Karpas-422 (cell line): Measurements from ENCODE around the gene SNX5. TPM values are rescaled to one million over a fixed set of nuclear protein-coding genes. Genes with fewer than 3 reads are reported as not detected.

Source experiments
- DNase-seq: peaks from one replicate; pipeline ENCODE4 v3.0.0-alpha.2; 2015
- H2AFZ ChIP-seq: fragments of 200-600 bp; sonication (generic); 2 replicates; pipeline ENCODE4 v1.6.1; 2014; ENCODE audit warnings: antibody characterized with exemption, low read length, mixed read lengths
- H3K27ac ChIP-seq: fragments of 200-600 bp; sonication (generic); 2 replicates; pipeline ENCODE4 v1.5.1; 2014; ENCODE audit warnings: mild to moderate bottlenecking, low read length, moderate library complexity
- H3K27me3 ChIP-seq: fragments of 200-600 bp; sonication (generic); 2 replicates; pipeline ENCODE4 v1.6.1; 2014; ENCODE audit warnings: low read length, mixed read lengths
- H3K36me3 ChIP-seq: fragments of 200-600 bp; sonication (generic); 2 replicates; pipeline ENCODE4 v1.6.1; 2014; ENCODE audit warnings: low read length, mixed read lengths; ENCODE audit not compliant: insufficient read depth
- H3K4me1 ChIP-seq: fragments of 200-600 bp; sonication (generic); 2 replicates; pipeline ENCODE4 v1.6.1; 2014; ENCODE audit warnings: mild to moderate bottlenecking, low read length, mixed read lengths
- H3K4me2 ChIP-seq: fragments of 200-600 bp; sonication (generic); 2 replicates; pipeline ENCODE4 v1.6.1; 2014; ENCODE audit warnings: low read length, low read depth, mild to moderate bottlenecking; ENCODE audit not compliant: poor library complexity, severe bottlenecking
- H3K4me3 ChIP-seq: fragments of 200-600 bp; sonication (generic); 2 replicates; pipeline ENCODE4 v1.5.1; 2014; ENCODE audit warnings: mild to moderate bottlenecking, antibody characterized with exemption, low read length, mixed read lengths
- H3K79me2 ChIP-seq: fragments of 200-600 bp; sonication (generic); 2 replicates; pipeline ENCODE4 v1.6.1; 2014; ENCODE audit warnings: mild to moderate bottlenecking, low read length, mixed read lengths
- H3K9ac ChIP-seq: fragments of 200-600 bp; sonication (generic); 2 replicates; pipeline ENCODE4 v1.6.0; 2014; ENCODE audit warnings: low read length
- H3K9me2 ChIP-seq: fragments of 200-600 bp; sonication (generic), shearing (Covaris generic); replicated peaks from 2 replicates; pipeline ENCODE4 v1.6.0; 2014; ENCODE audit warnings: mild to moderate bottlenecking, low read length, moderate library complexity; ENCODE audit not compliant: insufficient read depth
- H3K9me3 ChIP-seq: fragments of 300-700, 200-600 bp; sonication (generic); 2 replicates; pipeline ENCODE4 v1.6.1; 2014; ENCODE audit warnings: low read length, mixed read lengths
- H4K20me1 ChIP-seq: fragments of 200-600 bp; sonication (generic); 2 replicates; pipeline ENCODE4 v1.6.1; 2014; ENCODE audit warnings: mild to moderate bottlenecking, antibody characterized with exemption, low read length, low read depth; ENCODE audit not compliant: insufficient read depth
- total RNA-seq: library from RNA; depleted of rRNA; stranded (reverse); fragments of >200 nt; shearing (Covaris generic); gene quantifications from 2 replicates; pipeline ENCODE4 v1.2.3, GENCODE V29; 2014; ENCODE audit warnings: low replicate concordance

The SNX5 gene
- total RNA-seq, 1 experiment from 2014 or later, result 298 TPM

DNA sequence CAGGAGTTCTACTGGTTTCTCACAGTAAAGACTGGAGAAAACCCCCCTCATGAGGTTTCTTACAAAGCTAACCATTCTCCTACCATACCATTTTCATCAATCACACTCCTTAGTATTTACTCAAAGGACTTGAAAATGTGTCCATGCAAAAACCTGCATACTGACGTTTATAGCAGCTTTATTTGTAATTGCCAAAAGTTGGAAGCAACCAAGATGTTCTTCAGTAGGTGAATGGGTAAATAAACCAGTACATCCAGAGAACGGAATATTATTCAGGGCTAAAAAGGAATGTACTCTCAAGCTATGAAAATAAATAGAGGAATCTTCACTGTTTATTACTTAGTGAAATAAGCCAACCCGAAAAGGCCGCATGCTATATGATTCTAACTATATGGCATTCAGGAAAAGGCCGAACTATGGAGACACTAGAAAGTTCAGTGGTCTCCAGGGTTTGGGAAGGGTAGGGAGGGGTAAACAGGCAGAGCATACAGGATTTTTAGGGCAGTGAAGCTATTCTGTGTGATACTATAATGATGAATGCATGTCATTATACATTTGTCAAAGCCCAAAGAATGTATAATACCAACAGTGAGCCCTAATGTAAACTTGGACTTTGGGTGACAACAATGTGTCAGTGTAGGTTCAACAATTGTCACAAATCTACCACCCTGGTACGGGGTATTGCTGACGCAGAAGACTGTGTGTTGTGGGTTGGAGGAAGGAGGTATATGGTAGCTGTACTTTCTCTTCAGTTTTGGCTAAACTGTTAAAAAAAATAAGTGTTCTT, 50.6 kb downstream of the SNX5 start:
- no peak overlapping the region for H3K27ac ChIP-seq
- H3K27me3 ChIP-seq, result no peaks in the 10 kb centered on the region
- no peak overlapping the region for H3K9ac ChIP-seq
- no peak overlapping the region for H3K4me3 ChIP-seq
- no peaks in the 10 kb centered on the region for H3K36me3 ChIP-seq
- H3K4me1 ChIP-seq, result no peaks in the 10 kb centered on the region
- no peak overlapping the region for H2AFZ ChIP-seq
- H4K20me1 ChIP-seq, result no peaks in the 10 kb centered on the region
- no peaks in the 10 kb centered on the region for H3K79me2 ChIP-seq
- H3K4me2 ChIP-seq, result no peak overlapping the region
- DNase-seq, result no peak
- no peaks in the 10 kb centered on the region for H3K9me2 ChIP-seq
- H3K9me3 ChIP-seq, result no peaks in the 10 kb centered on the region

DNA sequence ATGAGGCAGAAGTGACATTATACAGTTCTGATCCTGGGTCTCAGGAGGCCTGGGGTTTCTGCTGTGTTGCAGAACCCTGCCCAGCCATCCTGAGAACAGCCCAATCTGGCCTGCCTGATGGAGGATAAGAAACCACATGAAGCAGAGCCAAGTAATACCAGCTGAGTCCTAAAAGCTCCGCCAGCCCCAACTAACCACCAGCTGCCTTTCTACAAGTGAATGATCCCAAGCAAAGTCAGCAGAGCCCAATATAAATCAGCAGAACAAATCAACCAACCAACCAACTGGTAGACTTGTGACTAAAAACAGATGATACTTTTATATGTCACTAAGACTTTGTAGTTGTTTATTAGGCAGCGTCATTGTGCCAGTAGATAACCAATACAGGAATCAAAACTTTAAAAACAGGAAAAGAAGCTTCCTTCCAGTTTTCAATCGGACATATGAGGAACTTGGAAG, 52.1 kb downstream of the SNX5 start:
- Histone ChIP-seq H3K9me2 (no peaks in the 10 kb centered on the region), H3K4me1 (no peaks in the 10 kb centered on the region), H3K9me3 (no peaks in the 10 kb centered on the region), H3K4me2 (no peak overlapping the region), H3K27ac (no peak overlapping the region), H4K20me1 (no peaks in the 10 kb centered on the region), H2AFZ (no peak overlapping the region), H3K27me3 (no peaks in the 10 kb centered on the region), H3K79me2 (no peaks in the 10 kb centered on the region), H3K9ac (no peak overlapping the region), H3K4me3 (no peak overlapping the region), H3K36me3 (no peaks in the 10 kb centered on the region)
- no peak for DNase-seq

DNA sequence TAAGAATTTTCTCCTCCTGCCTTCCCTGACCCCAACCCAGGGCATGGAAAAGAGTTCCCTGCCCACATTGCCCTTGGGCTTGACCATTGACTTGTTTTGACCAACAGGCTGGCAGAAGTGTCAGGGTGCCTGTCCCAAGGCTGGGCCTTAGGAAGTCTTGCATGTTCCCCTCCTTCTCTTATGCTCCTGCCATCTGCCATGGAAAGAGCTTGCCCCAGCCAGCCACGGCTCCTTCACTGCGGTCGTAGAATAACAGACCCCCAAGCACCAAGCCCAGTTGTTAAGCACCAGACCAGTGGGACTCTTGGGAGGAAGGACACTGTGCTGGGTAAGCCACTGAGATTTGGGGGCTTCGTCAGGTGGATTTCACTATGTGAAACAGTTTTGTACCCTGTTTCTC, 53.6 kb downstream of the SNX5 start:
- no peaks in the 10 kb centered on the region for H3K79me2 ChIP-seq
- no peak overlapping the region for H2AFZ ChIP-seq
- no peak overlapping the region for H3K27ac ChIP-seq
- H3K9ac ChIP-seq, result no peak overlapping the region
- no peaks in the 10 kb centered on the region for H3K36me3 ChIP-seq
- no peak overlapping the region for H3K4me2 ChIP-seq
- no peaks in the 10 kb centered on the region for H4K20me1 ChIP-seq
- H3K9me3 ChIP-seq, result no peaks in the 10 kb centered on the region
- H3K4me1 ChIP-seq, result no peaks in the 10 kb centered on the region
- no peaks in the 10 kb centered on the region for H3K27me3 ChIP-seq
- no peak for DNase-seq
- H3K4me3 ChIP-seq, result no peak overlapping the region
- H3K9me2 ChIP-seq, result no peaks in the 10 kb centered on the region

DNA sequence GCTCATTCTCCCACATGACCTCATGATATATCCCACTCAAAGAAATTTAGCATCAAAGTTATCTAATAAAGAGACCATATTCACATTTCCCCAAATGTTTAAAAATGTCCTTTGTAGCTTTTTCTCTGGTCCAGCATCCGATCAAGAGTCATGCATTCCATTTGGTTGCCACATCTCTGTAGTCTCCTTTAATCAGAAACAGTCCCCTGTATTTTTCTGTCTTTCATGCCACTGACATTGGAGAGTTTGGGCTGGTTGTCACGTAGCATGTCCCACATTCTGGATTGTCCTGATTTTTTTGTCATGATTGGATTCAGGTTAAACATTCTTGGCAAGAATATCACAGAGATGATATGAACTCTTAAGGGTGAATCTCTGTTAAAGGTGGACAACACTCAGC, 55.7 kb downstream of the SNX5 start:
- no peak overlapping the region for H3K9ac ChIP-seq
- no peak for DNase-seq
- no peaks in the 10 kb centered on the region for H4K20me1 ChIP-seq
- no peaks in the 10 kb centered on the region for H3K36me3 ChIP-seq
- no peaks in the 10 kb centered on the region for H3K9me2 ChIP-seq
- no peaks in the 10 kb centered on the region for H3K79me2 ChIP-seq
- no peak overlapping the region for H2AFZ ChIP-seq
- no peaks in the 10 kb centered on the region for H3K4me1 ChIP-seq
- H3K4me3 ChIP-seq, result no peak overlapping the region
- H3K27me3 ChIP-seq, result no peaks in the 10 kb centered on the region
- no peak overlapping the region for H3K4me2 ChIP-seq
- no peak overlapping the region for H3K27ac ChIP-seq
- no peaks in the 10 kb centered on the region for H3K9me3 ChIP-seq

DNA sequence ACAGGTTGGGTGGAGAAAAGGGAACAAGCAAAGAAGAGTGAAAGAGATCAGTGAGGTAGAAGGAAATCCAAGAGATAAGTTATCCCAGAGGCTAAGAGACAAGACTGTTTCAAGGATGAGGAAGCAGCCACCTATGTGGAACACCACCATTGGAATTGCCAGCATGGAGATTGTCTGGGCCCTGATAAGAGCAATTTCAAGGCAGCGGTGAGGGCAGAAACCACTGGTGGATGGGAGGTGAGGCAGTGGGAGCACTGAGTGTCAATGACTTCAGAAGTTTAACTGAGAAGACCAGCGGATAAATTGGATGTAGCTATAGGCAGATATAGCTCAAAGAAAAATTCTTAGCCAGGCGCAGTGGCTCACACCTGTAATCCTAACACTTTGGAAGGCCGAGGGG, 56.7 kb downstream of the SNX5 start:
- no peak for DNase-seq
- H3K9me3 ChIP-seq, result no peaks in the 10 kb centered on the region
- H3K36me3 ChIP-seq, result no peaks in the 10 kb centered on the region
- H2AFZ ChIP-seq, result no peak overlapping the region
- H3K27me3 ChIP-seq, result no peaks in the 10 kb centered on the region
- H3K79me2 ChIP-seq, result no peaks in the 10 kb centered on the region
- H3K9ac ChIP-seq, result no peak overlapping the region
- H3K4me2 ChIP-seq, result no peak overlapping the region
- H3K4me1 ChIP-seq, result no peaks in the 10 kb centered on the region
- no peak overlapping the region for H3K4me3 ChIP-seq
- H4K20me1 ChIP-seq, result no peaks in the 10 kb centered on the region
- H3K9me2 ChIP-seq, result no peaks in the 10 kb centered on the region
- no peak overlapping the region for H3K27ac ChIP-seq

DNA sequence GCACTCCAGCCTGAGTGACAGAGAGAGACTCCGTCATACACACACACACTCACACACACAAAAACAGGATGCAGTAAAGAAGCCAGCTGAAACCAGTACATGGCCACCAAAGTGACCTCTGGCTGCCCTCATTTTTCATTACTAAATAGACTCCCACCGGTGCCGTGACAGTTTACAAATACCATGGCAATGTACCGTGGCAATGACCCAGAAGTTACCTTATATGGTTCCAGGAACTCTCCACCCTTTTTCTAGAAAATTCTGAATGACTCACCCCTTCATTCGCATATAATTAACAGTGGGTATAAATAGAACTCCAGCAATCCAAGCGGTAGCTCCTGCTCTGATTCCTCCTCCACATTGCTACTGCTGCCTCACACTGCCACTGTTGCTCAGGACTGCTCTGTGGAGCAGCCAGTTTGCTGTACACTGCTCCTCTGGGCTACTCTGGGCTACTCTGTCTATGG, 57.7 kb downstream of the SNX5 start:
- H3K36me3 ChIP-seq, result no peaks in the 10 kb centered on the region
- H2AFZ ChIP-seq, result no peak overlapping the region
- no peak overlapping the region for H3K27ac ChIP-seq
- no peak for DNase-seq
- H3K9me3 ChIP-seq, result no peaks in the 10 kb centered on the region
- no peak overlapping the region for H3K9ac ChIP-seq
- H3K4me1 ChIP-seq, result no peaks in the 10 kb centered on the region
- H3K79me2 ChIP-seq, result no peaks in the 10 kb centered on the region
- H3K4me2 ChIP-seq, result no peak overlapping the region
- H3K27me3 ChIP-seq, result no peaks in the 10 kb centered on the region
- H3K4me3 ChIP-seq, result no peak overlapping the region
- H3K9me2 ChIP-seq, result no peaks in the 10 kb centered on the region
- no peaks in the 10 kb centered on the region for H4K20me1 ChIP-seq

DNA sequence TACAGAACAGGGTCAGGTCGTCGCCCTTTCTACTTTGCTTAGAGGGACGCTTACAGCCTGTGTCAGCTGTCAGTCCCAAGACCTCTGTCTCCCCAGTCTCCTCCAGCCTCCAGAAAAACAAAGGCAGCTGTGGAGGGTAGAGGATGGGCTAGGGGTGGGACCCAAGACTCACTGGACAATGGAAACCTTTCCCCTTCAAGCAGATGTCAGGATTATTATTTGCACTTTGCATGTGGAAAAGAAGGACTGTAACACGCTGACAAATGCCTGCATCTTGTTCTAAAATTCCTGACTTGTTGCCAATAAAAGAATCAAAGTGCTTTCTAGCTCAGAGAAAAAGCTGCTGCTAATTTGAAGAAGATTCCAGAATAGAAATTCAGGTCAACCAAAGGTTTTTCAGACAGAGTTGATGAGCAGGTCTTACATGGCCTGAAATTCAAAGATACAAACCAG, 58.7 kb downstream of the SNX5 start:
- H3K27ac ChIP-seq, result no peak overlapping the region
- H3K27me3 ChIP-seq, result no peaks in the 10 kb centered on the region
- H2AFZ ChIP-seq, result no peak overlapping the region
- H3K36me3 ChIP-seq, result no peaks in the 10 kb centered on the region
- H3K9ac ChIP-seq, result no peak overlapping the region
- H3K9me3 ChIP-seq, result no peaks in the 10 kb centered on the region
- no peaks in the 10 kb centered on the region for H3K4me1 ChIP-seq
- H4K20me1 ChIP-seq, result no peaks in the 10 kb centered on the region
- H3K4me3 ChIP-seq, result no peak overlapping the region
- H3K4me2 ChIP-seq, result no peak overlapping the region
- DNase-seq, result no peak
- H3K79me2 ChIP-seq, result no peaks in the 10 kb centered on the region
- H3K9me2 ChIP-seq, result no peaks in the 10 kb centered on the region

DNA sequence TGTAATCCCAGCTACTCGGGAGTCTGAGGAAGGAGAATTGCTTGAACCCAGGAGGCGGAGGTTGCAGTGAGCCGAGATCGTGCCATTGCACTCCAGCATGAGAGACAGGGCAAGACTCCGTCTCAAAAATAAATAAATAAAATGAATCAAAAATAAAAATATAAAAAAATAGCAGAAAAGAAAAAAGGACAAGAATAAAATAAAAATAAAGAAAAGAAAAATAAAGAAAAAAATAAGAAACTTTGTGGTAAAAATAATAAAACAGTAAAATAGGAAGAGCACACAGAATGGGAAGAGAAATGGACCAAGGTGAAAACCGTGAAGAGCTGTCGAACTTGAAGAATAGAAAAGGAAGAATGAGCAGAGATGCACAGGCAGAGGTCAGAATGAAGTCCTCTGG, 63.0 kb downstream of the SNX5 start:
- no peak for DNase-seq
- no peak overlapping the region for H3K4me3 ChIP-seq

More for the DNA sequence above, 63.0 kb downstream of the SNX5 start:
- H3K27ac ChIP-seq, result no peak overlapping the region
- no peak overlapping the region for H3K9ac ChIP-seq
- H3K4me2 ChIP-seq, result no peak overlapping the region
- H3K27me3 ChIP-seq, result no peaks in the 10 kb centered on the region
- no peaks in the 10 kb centered on the region for H3K36me3 ChIP-seq
- H4K20me1 ChIP-seq, result no peaks in the 10 kb centered on the region
- no peak overlapping the region for H2AFZ ChIP-seq
- no peaks in the 10 kb centered on the region for H3K9me2 ChIP-seq
- H3K4me1 ChIP-seq, result peaks cover 27% of the 10 kb centered on the region
- H3K79me2 ChIP-seq, result no peaks in the 10 kb centered on the region
- no peaks in the 10 kb centered on the region for H3K9me3 ChIP-seq
